ENCODE results near the gene FBF1. TPM values are rescaled to one million over a fixed set of nuclear protein-coding genes. Genes with fewer than 3 reads are reported as not detected.

Gene FBF1
- total and polyA plus RNA-seq, 9 of the 15 experiments (the other 6 are each of a cell fraction or from before 2014, with no cell fraction given), result 0.46 to 14.9 (median 7.5) TPM

DNA sequence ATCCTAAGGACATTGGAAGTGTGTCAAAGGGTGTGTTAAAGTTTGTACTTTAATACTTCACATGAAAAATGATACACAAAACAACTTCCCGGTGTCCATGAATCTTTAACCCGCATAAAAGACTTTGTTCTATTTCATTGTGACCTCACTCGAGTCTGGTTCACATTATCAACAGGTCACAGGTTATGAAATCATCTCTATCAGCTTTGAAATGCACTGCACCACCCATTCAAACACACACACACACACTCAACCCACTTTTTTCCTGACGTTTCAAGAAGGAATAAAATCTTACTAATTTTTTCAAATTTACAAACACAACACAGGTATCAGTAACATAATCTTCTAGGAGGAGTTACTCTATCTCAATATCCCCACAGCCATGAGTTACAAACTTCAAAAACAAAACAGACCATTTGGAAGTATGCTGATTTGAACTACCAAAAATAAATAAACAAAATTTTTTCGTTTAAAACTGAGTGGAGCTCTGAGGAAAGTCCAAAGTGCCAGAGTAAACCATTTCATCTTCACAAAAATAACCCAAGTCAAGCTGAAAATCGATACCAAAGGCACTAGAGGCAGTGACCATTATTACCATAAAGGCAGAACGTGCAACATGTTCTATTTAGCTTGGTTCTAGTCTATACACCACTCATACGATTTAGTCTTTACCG is 35.5 kb upstream of the FBF1 start (continued):
- TF ChIP-seq, protein P1, sequence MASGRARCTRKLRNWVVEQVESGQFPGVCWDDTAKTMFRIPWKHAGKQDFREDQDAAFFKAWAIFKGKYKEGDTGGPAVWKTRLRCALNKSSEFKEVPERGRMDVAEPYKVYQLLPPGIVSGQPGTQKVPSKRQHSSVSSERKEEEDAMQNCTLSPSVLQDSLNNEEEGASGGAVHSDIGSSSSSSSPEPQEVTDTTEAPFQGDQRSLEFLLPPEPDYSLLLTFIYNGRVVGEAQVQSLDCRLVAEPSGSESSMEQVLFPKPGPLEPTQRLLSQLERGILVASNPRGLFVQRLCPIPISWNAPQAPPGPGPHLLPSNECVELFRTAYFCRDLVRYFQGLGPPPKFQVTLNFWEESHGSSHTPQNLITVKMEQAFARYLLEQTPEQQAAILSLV (tag; IDR thresholded peaks at IDR 0.05), result no peak
- TF ChIP-seq ZNF197 (CRISPR knock-in tag; IDR thresholded peaks at IDR 0.05; ENCODE audit: low read depth), result no peak
- no peak for TF ChIP-seq FOXA3 (CRISPR knock-in tag; conservative IDR thresholded peaks at IDR 0.05 in 1 of 2, IDR thresholded peaks at IDR 0.05 in 1 of 2)
- TF ChIP-seq NBN (IDR thresholded peaks at IDR 0.05; ENCODE audit: low read depth), result peak; percentile 37; the same call in 1 of the 2 replicates
- TF ChIP-seq RCOR1 (IDR thresholded peaks at IDR 0.05; ENCODE audit: borderline replicate concordance in 1 of 2, low read depth in 2 of 2, low read length in 2 of 2), result peak in 1 of 2 experiments; percentile 54; a peak in 1 of 4 replicates
- TF ChIP-seq SMARCA4 (IDR thresholded peaks at IDR 0.05), result peak; percentile 68; the same call in 1 of the 2 replicates
- TF ChIP-seq, protein P2, sequence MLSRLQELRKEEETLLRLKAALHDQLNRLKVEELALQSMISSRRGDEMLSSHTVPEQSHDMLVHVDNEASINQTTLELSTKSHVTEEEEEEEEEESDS (CRISPR knock-in tag; IDR thresholded peaks at IDR 0.05), result no peak
- TF ChIP-seq L3MBTL2 (IDR thresholded peaks at IDR 0.05), result 0 out of 2 replicates have a peak, but pooled peaks have one; percentile 9
- peak in 1 of 2 experiments; percentile 44; a peak in 1 of 4 replicates for TF ChIP-seq MNT (conservative IDR thresholded peaks at IDR 0.05)
- no peak for TF ChIP-seq ZC3H4 (CRISPR knock-in tag; IDR thresholded peaks at IDR 0.05; ENCODE audit: borderline replicate concordance)
- TF ChIP-seq ARID1B (IDR thresholded peaks at IDR 0.05), result peak; percentile 82
- no peak for TF ChIP-seq SRSF9 (IDR thresholded peaks at IDR 0.05; ENCODE audit: borderline replicate concordance, low read depth, low read length)
- no peak for TF ChIP-seq ZNF408 (CRISPR knock-in tag; IDR thresholded peaks at IDR 0.05; ENCODE audit: low read depth)
- TF ChIP-seq ZNF695 (CRISPR knock-in tag; IDR thresholded peaks at IDR 0.05), result no peak
- TF ChIP-seq, protein P3, sequence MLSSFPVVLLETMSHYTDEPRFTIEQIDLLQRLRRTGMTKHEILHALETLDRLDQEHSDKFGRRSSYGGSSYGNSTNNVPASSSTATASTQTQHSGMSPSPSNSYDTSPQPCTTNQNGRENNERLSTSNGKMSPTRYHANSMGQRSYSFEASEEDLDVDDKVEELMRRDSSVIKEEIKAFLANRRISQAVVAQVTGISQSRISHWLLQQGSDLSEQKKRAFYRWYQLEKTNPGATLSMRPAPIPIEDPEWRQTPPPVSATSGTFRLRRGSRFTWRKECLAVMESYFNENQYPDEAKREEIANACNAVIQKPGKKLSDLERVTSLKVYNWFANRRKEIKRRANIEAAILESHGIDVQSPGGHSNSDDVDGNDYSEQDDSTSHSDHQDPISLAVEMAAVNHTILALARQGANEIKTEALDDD (IDR thresholded peaks at IDR 0.05), result peak; percentile 54; the same call in 1 of the 2 replicates
- peak; percentile 44; the same call in 1 of the 2 replicates for TF ChIP-seq SMARCE1 (IDR thresholded peaks at IDR 0.05)
- no peak for TF ChIP-seq PTBP1 (IDR thresholded peaks at IDR 0.05; ENCODE audit: low read depth, low read length)
- no peak for TF ChIP-seq NELFE (IDR thresholded peaks at IDR 0.05; ENCODE audit: insufficient read depth, insufficient read length)
- peak; percentile 68 for TF ChIP-seq CBFA2T2 (conservative IDR thresholded peaks at IDR 0.05)
- no peak for TF ChIP-seq SAFB2 (IDR thresholded peaks at IDR 0.05; ENCODE audit: borderline replicate concordance, low read depth, low read length, severe bottlenecking)
- no peak for TF ChIP-seq CC2D1A (IDR thresholded peaks at IDR 0.05)
- no peak for TF ChIP-seq PHF8 (IDR thresholded peaks at IDR 0.05; ENCODE audit: borderline replicate concordance, low read length)
- TF ChIP-seq PCBP1 (IDR thresholded peaks at IDR 0.05; ENCODE audit: low read depth, low read length, poor library complexity, severe bottlenecking), result no peak
